HEK293 (cell line): ENCODE measurements around the gene NDUFB10.

Source experiments
- CTCF ChIA-PET: fragments of 350-600 bp; formaldehyde crosslinking; extraction: SDS; loops from one replicate; lab custom pipeline; 2021; ENCODE audit warnings: antibody characterized with exemption; lab: Yijun Ruan, JAX
- POLR2A ChIA-PET: fragments of 300-600 bp; formaldehyde crosslinking; extraction: SDS; loops from one replicate; lab custom pipeline; 2020; ENCODE audit warnings: antibody characterized with exemption, inconsistent platforms; lab: Yijun Ruan, JAX
- H3K27ac ChIP-seq: fragments of 200-500 bp; sonication (Bioruptor generic); 2 replicates; pipeline ENCODE4 v1.5.1; 2014; ENCODE audit warnings: low read depth, low read length, control low read depth, inconsistent platforms; ENCODE audit errors: extremely low read depth
- H3K36me3 ChIP-seq, 2 experiments: fragments of 200-500 bp in 1 of 2; sonication (Bioruptor generic) in 1 of 2; 1 replicate in 1 of 2; 2 replicates in 1 of 2; pipeline ENCODE4 v1.5.1; 2014 to 2017; ENCODE audit warnings: inconsistent platforms in 2 of 2, low read length in 2 of 2; ENCODE audit not compliant: control insufficient read depth in 2 of 2, insufficient read depth in 1 of 2
- H3K4me1 ChIP-seq: fragments of 200-500 bp; sonication (Bioruptor generic); 2 replicates; pipeline ENCODE4 v1.5.1; 2014; ENCODE audit warnings: mild to moderate bottlenecking, low read length, inconsistent platforms; ENCODE audit not compliant: control insufficient read depth, insufficient read depth
- H3K4me3 ChIP-seq: 2 replicates; pipeline ENCODE4 v1.5.1; 2011; ENCODE audit warnings: low read depth, mild to moderate bottlenecking, control low read depth, low read length, moderate library complexity
- H3K9me3 ChIP-seq: fragments of 200-500 bp; sonication (Bioruptor generic); 2 replicates; pipeline ENCODE4 v1.5.1; 2014; ENCODE audit warnings: low read depth, low read length, inconsistent platforms; ENCODE audit not compliant: control insufficient read depth, insufficient read depth
- OSR2 ChIP-seq: fragments of 450-650 bp; formaldehyde crosslinking; IDR thresholded peaks from 2 replicates; pipeline ENCODE4 v1.5.1; 2016; ENCODE audit warnings: missing biosample characterization, missing genetic modification characterization
- ZBTB1 ChIP-seq: fragments of 450-650 bp; formaldehyde crosslinking; IDR thresholded peaks from 2 replicates; pipeline ENCODE4 v1.5.1; 2016; ENCODE audit warnings: missing biosample characterization, missing genetic modification characterization
- ZNF18 ChIP-seq: fragments of 450-650 bp; formaldehyde crosslinking; IDR thresholded peaks from 2 replicates; pipeline ENCODE4 v1.5.1; 2016; ENCODE audit warnings: missing biosample characterization, missing genetic modification characterization
- ZNF221 ChIP-seq: fragments of 450-650 bp; formaldehyde crosslinking; IDR thresholded peaks from 2 replicates; pipeline ENCODE4 v1.5.1; 2017; ENCODE audit warnings: missing biosample characterization, missing genetic modification characterization, borderline replicate concordance
- ZNF274 ChIP-seq, 2 experiments: fragments of 200-500 bp in 1 of 2; fragments of 450-650 bp in 1 of 2; sonication (Bioruptor generic) in 1 of 2; formaldehyde crosslinking in 1 of 2; IDR thresholded peaks; 2 replicates each; pipeline versions ENCODE4 v1.5.1 to v1.6.1; 2014 to 2016; ENCODE audit warnings: borderline replicate concordance in 1 of 2, inconsistent platforms in 1 of 2, low read length in 1 of 2, missing biosample characterization in 1 of 2, missing genetic modification characterization in 1 of 2
- ZNF350 ChIP-seq: fragments of 450-650 bp; formaldehyde crosslinking; IDR thresholded peaks from 2 replicates; pipeline ENCODE4 v1.5.0; 2017; ENCODE audit warnings: missing biosample characterization, mild to moderate bottlenecking, missing genetic modification characterization
- ZNF416 ChIP-seq: fragments of 450-650 bp; formaldehyde crosslinking; IDR thresholded peaks from 2 replicates; pipeline ENCODE4 v1.5.1; 2016; ENCODE audit warnings: missing biosample characterization, missing genetic modification characterization
- ZNF544 ChIP-seq: fragments of 450-650 bp; formaldehyde crosslinking; IDR thresholded peaks from 2 replicates; pipeline ENCODE4 v1.5.0; 2017; ENCODE audit warnings: missing biosample characterization, missing genetic modification characterization
- ZNF623 ChIP-seq: fragments of 450-650 bp; formaldehyde crosslinking; IDR thresholded peaks from 2 replicates; pipeline ENCODE4 v1.5.1; 2016; ENCODE audit warnings: missing biosample characterization, missing genetic modification characterization
- ZNF670 ChIP-seq: fragments of 450-650 bp; formaldehyde crosslinking; IDR thresholded peaks from 2 replicates; pipeline ENCODE4 v1.5.1; 2016; ENCODE audit warnings: missing biosample characterization, missing genetic modification characterization, low read depth
- ZSCAN30 ChIP-seq: fragments of 450-650 bp; IDR thresholded peaks from 2 replicates; pipeline ENCODE4 v1.5.1; 2018; ENCODE audit warnings: missing biosample characterization, mild to moderate bottlenecking, missing genetic modification characterization, moderate library complexity
- TF ChIP-seq, protein P1 (sequence below): fragments of 450-650 bp; formaldehyde crosslinking; IDR thresholded peaks from 2 replicates; pipeline ENCODE4 v1.5.1; 2016; ENCODE audit warnings: missing biosample characterization, missing genetic modification characterization
- TF ChIP-seq, protein P2 (sequence below): fragments of 450-650 bp; IDR thresholded peaks from 2 replicates; pipeline ENCODE4 v1.5.1; 2018; ENCODE audit warnings: missing biosample characterization, mild to moderate bottlenecking, missing genetic modification characterization

NDUFB10 gene

DNA sequence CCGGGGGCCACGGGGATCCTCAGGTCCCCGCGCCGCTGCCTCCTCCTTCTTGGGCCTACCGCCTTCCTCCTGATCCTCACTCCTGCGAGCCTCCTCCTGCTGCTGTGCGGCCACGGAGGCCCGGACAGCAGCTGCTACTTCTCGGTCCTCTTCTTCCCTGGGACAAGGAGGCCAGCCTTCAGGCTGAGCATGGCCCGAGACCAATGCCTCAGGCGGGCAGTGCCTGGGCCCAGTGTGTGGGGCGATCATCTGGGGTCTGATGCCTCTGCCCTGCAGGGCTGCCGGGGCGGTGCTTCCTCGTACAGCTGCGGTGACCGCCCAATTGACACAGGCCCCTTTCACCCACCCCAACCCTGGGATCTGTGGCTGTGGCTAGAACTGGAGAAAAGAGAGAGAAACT lies 41.7 kb downstream of the NDUFB10 start:
- no peaks in the 10 kb centered on the region for H3K9me3 ChIP-seq
- CTCF ChIA-PET, result interaction anchor here (0.6 to 0.9 kb wide), 3 partner anchors 41 to 139 kb away, joined by 3 to 4 read pairs (median 3); partner anchors contain the start of gene NDUFB10
- POLR2A ChIA-PET, result interaction anchor here (0.6 to 0.8 kb wide), 2 partner anchors 9 to 154 kb away, joined by 3 to 4 read pairs; partner anchors contain the start of gene TRAF7
- H3K36me3 ChIP-seq, result peaks cover 0 to 81% of the 10 kb centered on the region in 2 experiments; a peak in 2 of 3 replicates
- TF ChIP-seq, protein P1, sequence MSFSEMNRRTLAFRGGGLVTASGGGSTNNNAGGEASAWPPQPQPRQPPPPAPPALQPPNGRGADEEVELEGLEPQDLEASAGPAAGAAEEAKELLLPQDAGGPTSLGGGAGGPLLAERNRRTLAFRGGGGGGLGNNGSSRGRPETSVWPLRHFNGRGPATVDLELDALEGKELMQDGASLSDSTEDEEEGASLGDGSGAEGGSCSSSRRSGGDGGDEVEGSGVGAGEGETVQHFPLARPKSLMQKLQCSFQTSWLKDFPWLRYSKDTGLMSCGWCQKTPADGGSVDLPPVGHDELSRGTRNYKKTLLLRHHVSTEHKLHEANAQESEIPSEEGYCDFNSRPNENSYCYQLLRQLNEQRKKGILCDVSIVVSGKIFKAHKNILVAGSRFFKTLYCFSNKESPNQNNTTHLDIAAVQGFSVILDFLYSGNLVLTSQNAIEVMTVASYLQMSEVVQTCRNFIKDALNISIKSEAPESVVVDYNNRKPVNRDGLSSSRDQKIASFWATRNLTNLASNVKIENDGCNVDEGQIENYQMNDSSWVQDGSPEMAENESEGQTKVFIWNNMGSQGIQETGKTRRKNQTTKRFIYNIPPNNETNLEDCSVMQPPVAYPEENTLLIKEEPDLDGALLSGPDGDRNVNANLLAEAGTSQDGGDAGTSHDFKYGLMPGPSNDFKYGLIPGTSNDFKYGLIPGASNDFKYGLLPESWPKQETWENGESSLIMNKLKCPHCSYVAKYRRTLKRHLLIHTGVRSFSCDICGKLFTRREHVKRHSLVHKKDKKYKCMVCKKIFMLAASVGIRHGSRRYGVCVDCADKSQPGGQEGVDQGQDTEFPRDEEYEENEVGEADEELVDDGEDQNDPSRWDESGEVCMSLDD (tag by site-specific recombination), result no peak
- TF ChIP-seq ZNF221 (tag by site-specific recombination), result no peak
- TF ChIP-seq, protein P2, sequence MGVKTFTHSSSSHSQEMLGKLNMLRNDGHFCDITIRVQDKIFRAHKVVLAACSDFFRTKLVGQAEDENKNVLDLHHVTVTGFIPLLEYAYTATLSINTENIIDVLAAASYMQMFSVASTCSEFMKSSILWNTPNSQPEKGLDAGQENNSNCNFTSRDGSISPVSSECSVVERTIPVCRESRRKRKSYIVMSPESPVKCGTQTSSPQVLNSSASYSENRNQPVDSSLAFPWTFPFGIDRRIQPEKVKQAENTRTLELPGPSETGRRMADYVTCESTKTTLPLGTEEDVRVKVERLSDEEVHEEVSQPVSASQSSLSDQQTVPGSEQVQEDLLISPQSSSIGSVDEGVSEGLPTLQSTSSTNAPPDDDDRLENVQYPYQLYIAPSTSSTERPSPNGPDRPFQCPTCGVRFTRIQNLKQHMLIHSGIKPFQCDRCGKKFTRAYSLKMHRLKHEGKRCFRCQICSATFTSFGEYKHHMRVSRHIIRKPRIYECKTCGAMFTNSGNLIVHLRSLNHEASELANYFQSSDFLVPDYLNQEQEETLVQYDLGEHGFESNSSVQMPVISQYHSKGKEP (tag by site-specific recombination), result no peak
- TF ChIP-seq ZNF18 (tag by site-specific recombination), result no peak
- TF ChIP-seq ZNF670 (tag by site-specific recombination), result no peak
- no peak for TF ChIP-seq ZSCAN30 (tag by site-specific recombination)
- TF ChIP-seq ZNF544, result no peak
- peaks cover 7% of the 10 kb centered on the region; the same call in 1 of the 2 replicates for H3K4me1 ChIP-seq
- H3K27ac ChIP-seq, result no peak overlapping the region
- H3K4me3 ChIP-seq, result no peak overlapping the region

GRCh38 chr16:2001456-2002355 lies 42.4 kb downstream of the NDUFB10 start:
- no peaks in the 10 kb centered on the region for H3K9me3 ChIP-seq
- TF ChIP-seq ZBTB1 (no peak), ZNF416 (no peak), OSR2 (tag by site-specific recombination) (no peak), ZNF623 (no peak), ZNF274 (IDR thresholded peaks at IDR 0.05; ENCODE audit: low read length) (no peak), ZNF274 (tag by site-specific recombination; IDR thresholded peaks at IDR 0.05; ENCODE audit: borderline replicate concordance) (no peak), ZNF350 (tag by site-specific recombination) (no peak)
- ChIA-PET POLR2A (no interaction called here), CTCF (interaction anchor here (0.5 to 3.3 kb wide), 5 partner anchors 7 to 139 kb away, joined by 3 to 39 read pairs (median 5); partner anchors contain the start of gene NDUFB10)
- no peak overlapping the region for H3K4me3 ChIP-seq
- H3K36me3 ChIP-seq, result peaks cover 0 to 83% of the 10 kb centered on the region in 2 experiments; a peak in 2 of 3 replicates
- peaks cover 8% of the 10 kb centered on the region for H3K4me1 ChIP-seq
- no peak overlapping the region; the same call in 1 of the 2 replicates for H3K27ac ChIP-seq
